CD4-positive, alpha-beta T cell treated with Interleukin-4 for 1 hour (primary cell): ENCODE results near the gene KSR1.
"Not testable (repeated sequence)": the region's sequence is repeated elsewhere in the genome, so short reads cannot be mapped to it uniquely, and the experiment has no call there.

ENCODE experiments used
- DNase-seq, 2 donors: peaks; one replicate each; pipeline ENCODE4 v3.0.0-alpha.2; 2020 to 2022

The KSR1 gene

GRCh38 chr17:27455236-27455913 is 873 bp upstream of the KSR1 start:
- no peak for DNase-seq

GRCh38 chr17:27456681-27457359 is 572 bp downstream of the KSR1 start:
- DNase-seq = no peak

- no peak for DNase-seq
Measured at GRCh38 chr17:27457360-27457715, 1.1 kb downstream of the KSR1 start.

GRCh38 chr17:27457731-27458523 is 1.7 kb downstream of the KSR1 start:
- DNase-seq = peak in 1 of 2 donors; percentile 23

- no peak for DNase-seq
Measured at GRCh38 chr17:27458524-27458908, 2.3 kb downstream of the KSR1 start.

- DNase-seq = no peak
Measured at GRCh38 chr17:27459433-27459832, 3.2 kb downstream of the KSR1 start.

GRCh38 chr17:27460196-27460725 is 4.0 kb downstream of the KSR1 start:
- no peak for DNase-seq

- no peak for DNase-seq
Measured at GRCh38 chr17:27461192-27461859, 5.1 kb downstream of the KSR1 start.

GRCh38 chr17:27462149-27462548 is 5.9 kb downstream of the KSR1 start:
- no peak for DNase-seq

- no peak for DNase-seq
Measured at GRCh38 chr17:27462714-27463113, 6.5 kb downstream of the KSR1 start.

- no peak for DNase-seq
Measured at GRCh38 chr17:27463235-27463677, 7.0 kb downstream of the KSR1 start.

- DNase-seq = not testable (repeated sequence)
Measured at GRCh38 chr17:27464019-27464418, 7.8 kb downstream of the KSR1 start.

- DNase-seq = no peak
Measured at GRCh38 chr17:27464431-27464830, 8.2 kb downstream of the KSR1 start.

GRCh38 chr17:27465875-27466274 is 9.6 kb downstream of the KSR1 start:
- not testable (repeated sequence) for DNase-seq

- no peak for DNase-seq
Measured at GRCh38 chr17:27466376-27466742, 10.1 kb downstream of the KSR1 start.

- peak in 1 of 2 donors; percentile 27 for DNase-seq
Measured at GRCh38 chr17:27466743-27467375, 10.6 kb downstream of the KSR1 start.

- DNase-seq = no peak
Measured at GRCh38 chr17:27469256-27469655, 13.0 kb downstream of the KSR1 start.

GRCh38 chr17:27471321-27472269 is 15.3 kb downstream of the KSR1 start:
- peak; percentile 45 to 62 for DNase-seq

- DNase-seq = no peak
Measured at GRCh38 chr17:27473190-27473747, 17.0 kb downstream of the KSR1 start.

- DNase-seq = peak; percentile 77 to 82
Measured at GRCh38 chr17:27473748-27474609, 17.7 kb downstream of the KSR1 start.
